DND-41 (cell line): Measurements from ENCODE around the gene MTR.

Experiments used
- EZH2 ChIP-seq: IDR thresholded peaks from 3 replicates; pipeline ENCODE4 v1.6.1; 2012; ENCODE audit warnings: borderline replicate concordance, low read depth, mild to moderate bottlenecking, moderate library complexity, low read length, inconsistent platforms; ENCODE audit not compliant: severe bottlenecking
- TF ChIP-seq, protein P1 (sequence below): IDR thresholded peaks from 2 replicates; pipeline ENCODE4 v1.5.1; 2012; ENCODE audit warnings: borderline replicate concordance, low read length, moderate library complexity, mild to moderate bottlenecking; ENCODE audit not compliant: poor library complexity, severe bottlenecking; ENCODE audit errors: extremely low read depth

DNA sequence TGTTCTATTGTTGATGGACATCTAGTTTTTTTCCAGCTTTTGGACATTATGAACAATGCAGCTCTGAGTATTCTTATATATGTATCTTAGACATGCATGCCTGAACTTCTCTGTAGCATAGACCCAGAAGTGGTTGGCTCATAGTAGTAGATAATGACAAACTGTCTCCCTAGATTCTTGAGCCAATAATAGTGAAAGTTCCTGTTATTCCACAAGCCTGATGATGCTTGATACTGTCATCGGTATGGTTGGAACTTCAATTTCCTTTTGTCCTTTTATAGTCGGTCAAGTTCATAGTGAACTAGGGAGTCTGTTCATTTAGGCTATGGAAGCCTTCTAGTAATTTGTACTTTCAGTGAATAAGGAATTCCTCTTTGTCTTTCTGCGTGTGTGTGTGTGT, 56.8 kb downstream of the MTR start:
- TF ChIP-seq, protein P1, sequence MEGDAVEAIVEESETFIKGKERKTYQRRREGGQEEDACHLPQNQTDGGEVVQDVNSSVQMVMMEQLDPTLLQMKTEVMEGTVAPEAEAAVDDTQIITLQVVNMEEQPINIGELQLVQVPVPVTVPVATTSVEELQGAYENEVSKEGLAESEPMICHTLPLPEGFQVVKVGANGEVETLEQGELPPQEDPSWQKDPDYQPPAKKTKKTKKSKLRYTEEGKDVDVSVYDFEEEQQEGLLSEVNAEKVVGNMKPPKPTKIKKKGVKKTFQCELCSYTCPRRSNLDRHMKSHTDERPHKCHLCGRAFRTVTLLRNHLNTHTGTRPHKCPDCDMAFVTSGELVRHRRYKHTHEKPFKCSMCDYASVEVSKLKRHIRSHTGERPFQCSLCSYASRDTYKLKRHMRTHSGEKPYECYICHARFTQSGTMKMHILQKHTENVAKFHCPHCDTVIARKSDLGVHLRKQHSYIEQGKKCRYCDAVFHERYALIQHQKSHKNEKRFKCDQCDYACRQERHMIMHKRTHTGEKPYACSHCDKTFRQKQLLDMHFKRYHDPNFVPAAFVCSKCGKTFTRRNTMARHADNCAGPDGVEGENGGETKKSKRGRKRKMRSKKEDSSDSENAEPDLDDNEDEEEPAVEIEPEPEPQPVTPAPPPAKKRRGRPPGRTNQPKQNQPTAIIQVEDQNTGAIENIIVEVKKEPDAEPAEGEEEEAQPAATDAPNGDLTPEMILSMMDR = no peak
- TF ChIP-seq EZH2 = no peak
